GM08714 (cell line): ENCODE measurements around the gene DNLZ.

ENCODE experiments used
- H3K4me3 ChIP-seq: fragments of 200-500 bp; sonication (Bioruptor generic); 2 replicates; pipeline ENCODE4 v1.5.1; 2014; ENCODE audit warnings: mild to moderate bottlenecking, low read length, inconsistent platforms
- ZNF274 ChIP-seq: IDR thresholded peaks from 2 replicates; pipeline ENCODE4 v1.6.1; 2012; ENCODE audit warnings: mild to moderate bottlenecking, low read depth, low read length

Gene DNLZ

DNA sequence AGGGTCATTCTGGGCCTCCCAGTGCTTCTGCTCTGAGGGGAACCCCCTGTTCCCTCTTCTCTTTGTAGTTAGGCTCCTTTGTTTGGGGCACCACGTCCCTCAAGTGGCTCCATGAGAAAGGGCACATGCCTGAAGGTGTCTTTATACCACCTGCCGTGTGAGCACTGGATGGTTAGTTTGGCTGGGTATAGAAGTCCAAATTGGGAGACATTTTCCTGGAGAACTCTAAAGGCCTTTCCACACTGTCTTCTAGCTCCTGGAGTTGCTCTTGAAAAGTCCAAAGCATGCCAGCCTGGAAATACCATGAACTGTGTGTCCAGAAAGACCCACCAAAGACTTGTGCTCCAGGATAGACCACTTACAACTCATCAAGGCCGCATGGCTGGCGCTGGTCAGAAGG lies 48.6 kb downstream of the DNLZ start:
- no peak for TF ChIP-seq ZNF274
- H3K4me3 ChIP-seq = no peak overlapping the region

DNA sequence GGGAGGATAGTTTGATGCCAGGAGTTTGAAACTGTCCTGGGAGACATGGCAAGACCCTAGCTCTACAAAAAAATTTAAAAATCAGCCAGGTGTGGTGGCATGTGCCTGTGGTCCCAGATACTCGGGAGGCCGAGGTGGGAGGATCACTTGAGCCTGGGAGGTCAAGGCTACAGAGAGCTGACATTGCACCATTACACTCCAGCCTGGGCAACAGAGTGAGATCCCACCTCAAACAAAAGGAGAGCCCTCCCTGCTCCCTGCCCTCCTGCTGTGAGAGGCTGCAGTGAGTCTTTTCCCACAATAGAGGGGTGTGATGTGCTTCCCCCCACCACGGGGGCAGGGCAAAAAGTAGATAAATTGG lies 49.5 kb downstream of the DNLZ start:
- TF ChIP-seq ZNF274 = no peak

DNA sequence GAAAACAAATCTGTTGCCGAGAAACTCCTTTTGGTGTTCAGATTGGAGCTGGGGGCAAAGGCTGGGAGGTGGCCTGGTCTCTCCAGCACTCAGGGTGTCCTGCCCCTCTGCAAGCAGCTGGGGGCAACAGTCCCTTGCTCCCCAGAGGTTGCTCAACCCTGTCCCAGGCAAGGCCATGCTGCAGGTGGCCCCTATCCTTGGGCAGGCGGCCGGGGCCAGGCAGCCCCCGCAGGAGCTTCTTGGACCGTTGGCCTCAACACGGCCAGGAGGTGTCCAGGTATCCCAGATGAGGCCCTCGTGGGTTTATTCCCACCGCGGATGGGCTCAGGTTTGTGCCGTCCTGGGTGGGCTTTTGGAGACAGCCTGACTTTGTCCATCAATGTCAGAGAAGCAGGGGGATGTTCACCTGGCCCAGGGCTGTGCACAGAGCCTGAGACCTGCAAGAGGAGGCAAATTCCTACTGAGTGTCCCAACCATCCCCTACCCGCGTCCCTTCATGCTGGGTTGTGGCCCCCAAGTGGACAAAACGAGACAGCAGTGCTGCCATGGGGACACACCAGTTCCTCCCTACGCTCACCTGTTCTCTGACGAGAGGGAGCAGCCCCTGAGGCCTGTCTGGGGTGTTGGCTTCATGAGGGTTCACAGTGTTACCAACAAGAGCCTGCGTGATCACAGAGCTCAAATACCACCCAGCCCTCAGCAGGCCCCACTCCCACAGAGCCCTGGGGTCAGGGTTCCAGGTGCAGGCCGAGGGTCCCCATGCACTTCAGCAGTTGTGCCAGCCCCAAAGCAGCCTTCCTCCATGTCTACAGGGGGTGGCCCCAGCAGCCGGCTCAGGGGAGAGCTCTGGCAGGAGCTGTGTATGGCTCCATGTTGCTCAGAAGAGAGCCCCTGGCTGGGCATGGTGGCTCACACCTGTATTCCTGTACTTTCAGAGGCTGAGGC lies 50.2 kb downstream of the DNLZ start:
- TF ChIP-seq ZNF274 = no peak
- no peak overlapping the region for H3K4me3 ChIP-seq

More for the DNA sequence above, 49.5 kb downstream of the DNLZ start:
- no peak overlapping the region for H3K4me3 ChIP-seq

DNA sequence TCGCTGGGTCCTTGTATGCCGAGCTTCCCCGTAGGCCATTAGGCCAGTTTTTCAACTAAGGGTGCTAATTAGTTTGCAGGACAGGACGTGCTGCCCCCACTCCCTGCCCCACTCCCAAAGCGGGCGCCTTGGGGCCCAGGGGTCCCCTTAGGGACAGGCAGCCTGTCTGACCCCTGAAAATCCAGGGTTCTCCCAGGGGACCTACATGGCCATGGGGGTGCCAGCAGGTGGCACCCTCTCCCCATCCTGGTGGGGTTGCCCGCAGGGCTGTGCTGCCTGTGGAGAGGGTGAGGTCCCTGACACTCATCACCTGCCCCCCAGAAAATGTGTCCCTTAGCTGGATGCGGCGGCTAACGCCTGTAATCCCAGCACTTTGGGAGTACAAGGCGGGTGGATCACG lies 51.1 kb downstream of the DNLZ start:
- H3K4me3 ChIP-seq = no peak overlapping the region
- TF ChIP-seq ZNF274 = no peak

DNA sequence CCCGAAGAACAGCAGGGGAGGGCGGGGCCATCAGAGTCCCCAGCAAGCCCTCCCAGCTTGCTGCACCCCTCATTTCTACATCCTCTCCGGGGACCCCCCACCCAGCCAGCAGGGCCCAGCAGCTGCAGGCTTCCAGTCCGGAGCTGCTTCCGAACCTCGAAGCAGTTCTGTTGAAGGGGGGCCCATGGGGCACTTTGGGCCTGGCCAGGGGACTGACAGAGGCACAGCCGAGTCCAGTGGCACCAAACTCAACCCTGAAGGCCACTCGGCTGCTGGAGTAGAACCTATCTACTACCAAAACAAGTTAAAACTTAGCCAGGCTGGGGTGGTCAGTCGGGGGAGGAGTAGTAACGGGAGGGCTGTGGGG lies 51.6 kb downstream of the DNLZ start:
- no peak overlapping the region for H3K4me3 ChIP-seq
- TF ChIP-seq ZNF274 = no peak

DNA sequence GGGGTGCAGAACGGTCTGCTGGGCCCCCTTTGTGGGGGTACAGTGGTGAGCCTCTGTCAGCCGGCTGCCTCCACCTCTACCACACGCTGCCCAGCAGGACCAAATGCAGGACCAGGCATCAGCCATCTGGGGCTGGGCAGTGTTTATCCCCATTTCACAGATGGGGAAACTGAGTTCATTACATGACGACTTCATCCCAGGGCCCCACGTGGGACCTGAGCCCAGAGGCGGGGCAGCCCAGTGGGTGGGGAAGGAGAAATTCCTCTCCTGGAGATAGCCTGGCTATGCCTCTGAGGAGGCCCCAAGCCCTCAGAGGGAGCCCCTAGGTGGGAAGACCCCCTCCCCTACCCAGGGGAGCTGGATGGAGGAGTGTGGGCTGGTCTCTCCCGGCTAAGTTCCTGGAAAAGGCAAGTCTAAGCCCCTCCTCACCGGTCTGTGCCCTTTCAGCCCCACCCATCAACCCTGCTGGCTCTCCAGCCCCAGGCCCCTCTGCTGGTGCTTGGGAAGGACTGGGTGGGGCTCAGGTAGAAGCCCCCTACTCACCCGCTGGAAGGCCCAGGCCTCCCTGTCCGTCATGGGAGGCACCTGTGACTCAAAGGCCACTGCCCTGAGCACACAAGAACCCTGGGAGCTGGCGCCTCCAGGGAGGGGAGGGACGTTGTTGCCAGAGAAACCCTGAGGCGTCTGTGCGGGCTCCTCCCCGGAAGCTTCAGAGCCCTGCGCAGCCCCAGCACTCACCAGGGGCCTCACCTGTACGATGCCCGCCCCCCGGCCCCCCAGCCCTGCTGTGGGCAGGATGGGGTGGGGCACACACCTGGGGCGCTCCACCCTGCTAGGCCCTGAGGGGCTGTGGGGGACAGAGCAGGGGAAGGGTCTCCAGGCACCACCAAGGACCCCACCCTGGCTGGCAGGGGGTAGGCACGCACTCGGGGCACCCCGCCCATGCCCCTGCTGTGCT lies 52.2 kb downstream of the DNLZ start:
- no peak for TF ChIP-seq ZNF274
- H3K4me3 ChIP-seq = no peak overlapping the region

DNA sequence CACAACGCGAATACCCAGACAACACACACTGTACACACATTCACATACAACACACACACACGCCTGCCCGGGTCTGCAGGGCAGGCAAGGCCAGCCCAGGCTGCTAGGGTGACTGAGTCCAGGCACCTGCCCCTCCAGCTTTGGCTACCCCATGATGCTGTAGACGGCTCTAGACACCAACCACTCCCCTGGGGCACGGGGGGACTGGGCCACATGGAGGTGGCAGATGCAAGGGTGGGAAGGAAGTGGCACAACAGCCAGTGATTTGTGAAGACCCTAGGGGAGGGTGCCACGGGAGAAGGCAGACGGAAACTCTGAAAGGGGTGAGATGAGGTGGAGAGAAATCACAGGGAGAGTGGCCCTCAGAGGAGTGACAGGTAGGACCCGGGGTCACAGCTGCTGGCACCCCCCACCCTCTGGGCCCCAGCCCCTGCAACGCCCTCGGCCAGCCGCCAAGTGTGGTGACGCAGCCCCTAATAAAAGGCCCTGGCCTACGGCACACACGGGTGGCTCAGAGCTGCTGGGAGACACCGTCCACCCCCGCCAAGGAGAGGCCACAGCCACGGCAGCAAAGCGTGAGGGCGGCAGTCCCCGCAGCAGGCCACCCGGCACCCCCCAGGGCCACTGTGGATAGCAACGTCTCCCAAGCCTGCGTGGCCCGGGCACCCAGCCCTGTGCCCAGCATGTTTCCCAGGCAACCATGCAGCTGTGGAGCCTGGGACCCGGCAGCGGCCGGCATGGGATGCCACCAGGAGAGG lies 53.1 kb downstream of the DNLZ start:
- no peak for TF ChIP-seq ZNF274
- no peak overlapping the region for H3K4me3 ChIP-seq

DNA sequence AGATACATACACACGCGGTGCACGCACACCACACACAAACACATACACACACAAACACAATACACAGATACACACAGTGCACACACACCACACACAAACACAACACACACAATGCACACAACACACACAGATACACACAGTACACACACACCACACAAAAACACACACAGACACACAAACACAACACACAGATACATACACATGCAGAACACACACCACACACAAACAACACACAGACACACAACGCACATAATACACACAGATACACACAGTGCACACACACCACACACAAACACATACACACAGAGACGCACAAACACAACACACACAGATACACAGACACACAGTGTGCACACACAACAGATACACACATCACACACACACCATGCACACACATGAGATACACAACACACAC lies 53.7 kb downstream of the DNLZ start:
- no peak for TF ChIP-seq ZNF274
- H3K4me3 ChIP-seq = no peak overlapping the region
